HepG2 (cell line): Measurements from ENCODE around the gene MBD2.

Source experiments
- FOXP4 ChIP-seq: sonication (generic); formaldehyde crosslinking; IDR thresholded peaks from 2 replicates; pipeline ENCODE4 v1.4.0; 2020; ENCODE audit warnings: missing genetic modification reagents
- HMG20B ChIP-seq: conservative IDR thresholded peaks from 2 replicates; pipeline ENCODE4 v1.6.1; 2016; ENCODE audit warnings: missing genetic modification reagents, missing compliant biosample characterization
- SRY ChIP-seq: sonication (generic); formaldehyde crosslinking; IDR thresholded peaks from 2 replicates; pipeline ENCODE4 v1.8.0; 2022; ENCODE audit warnings: mild to moderate bottlenecking, missing genetic modification reagents
- TCF7L2 ChIP-seq: IDR thresholded peaks from 2 replicates; pipeline ENCODE4 v1.6.1; 2011; ENCODE audit warnings: mild to moderate bottlenecking, low read depth, low read length, moderate library complexity
- ZMAT3 ChIP-seq: sonication (generic); formaldehyde crosslinking; conservative IDR thresholded peaks from 2 replicates; pipeline ENCODE4 v1.7.0; 2021; ENCODE audit warnings: missing genetic modification reagents
- TF ChIP-seq, protein P1 (sequence below): sonication (generic); formaldehyde crosslinking; IDR thresholded peaks from 2 replicates; pipeline ENCODE4 v1.5.0; 2020; ENCODE audit warnings: missing genetic modification reagents, mild to moderate bottlenecking, borderline replicate concordance
- TF ChIP-seq, protein P2 (sequence below): sonication (generic); formaldehyde crosslinking; IDR thresholded peaks from 2 replicates; pipeline ENCODE4 v1.5.1; 2020; ENCODE audit warnings: missing genetic modification reagents, mild to moderate bottlenecking, borderline replicate concordance

DNA sequence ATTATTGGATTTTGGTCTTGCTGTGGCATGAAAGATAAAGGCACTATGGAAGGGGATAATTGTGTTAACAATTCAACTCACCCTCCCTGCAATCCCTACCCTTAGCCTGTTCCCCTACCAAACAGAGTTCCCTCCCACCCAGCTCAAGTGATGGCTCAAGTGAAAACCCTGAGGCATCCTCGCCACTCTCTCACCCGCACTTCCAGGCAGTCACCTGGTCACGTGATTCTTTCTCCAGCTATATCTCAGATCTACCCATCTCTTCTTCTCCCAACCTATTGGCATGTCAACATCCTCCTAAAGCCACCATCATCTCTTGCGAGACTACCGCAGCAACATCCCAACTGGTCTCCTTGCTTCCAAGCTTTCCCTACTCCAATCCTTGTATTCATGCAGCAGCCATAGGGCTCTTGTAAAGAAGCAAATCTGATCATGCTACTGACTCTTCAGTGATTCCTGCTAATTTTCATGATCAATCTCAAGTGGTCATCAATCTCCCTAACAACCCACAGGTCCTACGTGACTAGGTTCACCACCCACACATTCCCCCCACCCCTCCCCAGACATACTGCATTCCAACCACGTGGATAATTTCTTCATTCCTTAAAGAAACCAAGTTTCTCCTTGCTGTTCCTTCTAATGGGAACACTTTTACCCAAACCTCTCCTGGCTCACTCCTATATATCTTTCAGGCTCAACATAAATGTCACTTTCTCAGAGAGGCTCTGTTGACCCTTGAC lies 66.7 kb downstream of the MBD2 start:
- TF ChIP-seq HMG20B (CRISPR knock-in tag) (no peak), TCF7L2 (no peak), FOXP4 (CRISPR knock-in tag) (no peak), SRY (CRISPR knock-in tag) (no peak), ZMAT3 (CRISPR knock-in tag) (no peak)
- TF ChIP-seq, protein P1, sequence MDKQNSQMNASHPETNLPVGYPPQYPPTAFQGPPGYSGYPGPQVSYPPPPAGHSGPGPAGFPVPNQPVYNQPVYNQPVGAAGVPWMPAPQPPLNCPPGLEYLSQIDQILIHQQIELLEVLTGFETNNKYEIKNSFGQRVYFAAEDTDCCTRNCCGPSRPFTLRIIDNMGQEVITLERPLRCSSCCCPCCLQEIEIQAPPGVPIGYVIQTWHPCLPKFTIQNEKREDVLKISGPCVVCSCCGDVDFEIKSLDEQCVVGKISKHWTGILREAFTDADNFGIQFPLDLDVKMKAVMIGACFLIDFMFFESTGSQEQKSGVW (CRISPR knock-in tag): no peak
- TF ChIP-seq, protein P2, sequence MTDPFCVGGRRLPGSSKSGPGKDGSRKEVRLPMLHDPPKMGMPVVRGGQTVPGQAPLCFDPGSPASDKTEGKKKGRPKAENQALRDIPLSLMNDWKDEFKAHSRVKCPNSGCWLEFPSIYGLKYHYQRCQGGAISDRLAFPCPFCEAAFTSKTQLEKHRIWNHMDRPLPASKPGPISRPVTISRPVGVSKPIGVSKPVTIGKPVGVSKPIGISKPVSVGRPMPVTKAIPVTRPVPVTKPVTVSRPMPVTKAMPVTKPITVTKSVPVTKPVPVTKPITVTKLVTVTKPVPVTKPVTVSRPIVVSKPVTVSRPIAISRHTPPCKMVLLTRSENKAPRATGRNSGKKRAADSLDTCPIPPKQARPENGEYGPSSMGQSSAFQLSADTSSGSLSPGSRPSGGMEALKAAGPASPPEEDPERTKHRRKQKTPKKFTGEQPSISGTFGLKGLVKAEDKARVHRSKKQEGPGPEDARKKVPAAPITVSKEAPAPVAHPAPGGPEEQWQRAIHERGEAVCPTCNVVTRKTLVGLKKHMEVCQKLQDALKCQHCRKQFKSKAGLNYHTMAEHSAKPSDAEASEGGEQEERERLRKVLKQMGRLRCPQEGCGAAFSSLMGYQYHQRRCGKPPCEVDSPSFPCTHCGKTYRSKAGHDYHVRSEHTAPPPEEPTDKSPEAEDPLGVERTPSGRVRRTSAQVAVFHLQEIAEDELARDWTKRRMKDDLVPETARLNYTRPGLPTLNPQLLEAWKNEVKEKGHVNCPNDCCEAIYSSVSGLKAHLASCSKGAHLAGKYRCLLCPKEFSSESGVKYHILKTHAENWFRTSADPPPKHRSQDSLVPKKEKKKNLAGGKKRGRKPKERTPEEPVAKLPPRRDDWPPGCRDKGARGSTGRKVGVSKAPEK: no peak
